ENCODE measurements around the gene RDH13. TPM values are rescaled to one million over a fixed set of nuclear protein-coding genes. Genes with fewer than 3 reads are reported as not detected.

The RDH13 gene
- total and polyA plus RNA-seq, 10 of the 15 experiments (the other 5 are each of a cell fraction or from before 2014, with no cell fraction given): 1.3 to 11.6 (median 8.9) TPM

DNA sequence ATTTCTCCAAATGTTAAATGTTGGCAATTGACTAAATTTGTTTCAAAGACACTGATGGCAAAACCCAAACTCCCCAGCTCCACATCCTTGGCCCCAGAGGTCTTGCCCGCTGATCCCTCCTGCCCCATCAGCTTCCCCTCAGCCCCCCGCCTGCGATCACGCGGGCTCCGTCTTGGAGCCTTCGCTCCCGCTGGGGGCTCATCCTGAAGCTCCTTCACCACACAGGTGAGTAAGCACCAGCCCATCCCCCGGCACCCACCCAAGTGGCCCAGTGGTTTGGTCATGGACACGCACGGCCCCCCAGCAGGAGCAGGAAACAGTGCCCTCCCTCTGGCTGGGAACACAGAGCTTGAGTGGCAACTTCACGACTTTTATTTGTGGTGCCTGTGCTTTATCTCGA, 27.6 kb upstream of the RDH13 start:
- ChIA-PET RAD21 (ENCODE audit: unreplicated experiment) (no interaction called here), POLR2A (no interaction called here), SMC1A (ENCODE audit: uncharacterized antibody, unreplicated experiment) (no interaction called here), CTCF (interaction anchor here (0.6 to 1.2 kb wide), 2 partner anchors 70 to 541 kb away, joined by 3 read pairs; no protein-coding TSS in a partner anchor)
- Histone ChIP-seq H3K4me2 (ENCODE audit: control insufficient read depth, insufficient read depth) (no peak overlapping the region), H3K4me1 (ENCODE audit: control insufficient read depth, insufficient read depth, low read length) (0 out of 2 replicates have a peak, but pooled peaks cover 3% of the 10 kb centered on the region), H3K9me3 (replicated peaks; ENCODE audit: control insufficient read depth, insufficient read depth, low read length) (no peaks in the 10 kb centered on the region), H3K27me3 (replicated peaks in 1 of 2; ENCODE audit: control insufficient read depth in 2 of 2, insufficient read depth in 2 of 2, low read length in 1 of 2) (peaks cover 0 to 7% of the 10 kb centered on the region in 2 experiments; a peak in 2 of 4 replicates), H2AFZ (ENCODE audit: control insufficient read depth, low read depth, low read length) (no peak overlapping the region), H3K4me3 (no peak overlapping the region), H3K79me2 (ENCODE audit: control insufficient read depth, insufficient read depth, low read length) (no peaks in the 10 kb centered on the region), H3K9ac (ENCODE audit: control insufficient read depth, insufficient read depth, low read length) (no peak overlapping the region), H4K20me1 (ENCODE audit: control insufficient read depth, insufficient read depth) (no peaks in the 10 kb centered on the region), H3K27ac (ENCODE audit: control insufficient read depth, insufficient read depth) (no peak overlapping the region), H3K36me3 (ENCODE audit: control insufficient read depth in 2 of 2, insufficient read depth in 2 of 2, low read length in 1 of 2) (peaks cover 0 to 2% of the 10 kb centered on the region in 2 experiments; a peak in 2 of 4 replicates)
- in situ Hi-C loops (cut with MboI) (no loop called here), intact Hi-C loops (cut with micrococcal nuclease; ENCODE audit: unreplicated experiment) (no loop called here)
- FAIRE-seq (no peak), DNase-seq (ENCODE audit: low read depth, low spot score) (no peak), ATAC-seq (no peak)
- TF ChIP-seq IKZF2 (IDR thresholded peaks at IDR 0.05): no peak
- TF ChIP-seq TCF7 (IDR thresholded peaks at IDR 0.05; ENCODE audit: borderline replicate concordance): no peak
- TF ChIP-seq POLR2AphosphoS5 (IDR thresholded peaks at IDR 0.05; ENCODE audit: low read length): no peak
- TF ChIP-seq RAD21 (IDR thresholded peaks at IDR 0.05; ENCODE audit: insufficient read depth, low read depth, low read length): no peak
- TF ChIP-seq, protein P1, sequence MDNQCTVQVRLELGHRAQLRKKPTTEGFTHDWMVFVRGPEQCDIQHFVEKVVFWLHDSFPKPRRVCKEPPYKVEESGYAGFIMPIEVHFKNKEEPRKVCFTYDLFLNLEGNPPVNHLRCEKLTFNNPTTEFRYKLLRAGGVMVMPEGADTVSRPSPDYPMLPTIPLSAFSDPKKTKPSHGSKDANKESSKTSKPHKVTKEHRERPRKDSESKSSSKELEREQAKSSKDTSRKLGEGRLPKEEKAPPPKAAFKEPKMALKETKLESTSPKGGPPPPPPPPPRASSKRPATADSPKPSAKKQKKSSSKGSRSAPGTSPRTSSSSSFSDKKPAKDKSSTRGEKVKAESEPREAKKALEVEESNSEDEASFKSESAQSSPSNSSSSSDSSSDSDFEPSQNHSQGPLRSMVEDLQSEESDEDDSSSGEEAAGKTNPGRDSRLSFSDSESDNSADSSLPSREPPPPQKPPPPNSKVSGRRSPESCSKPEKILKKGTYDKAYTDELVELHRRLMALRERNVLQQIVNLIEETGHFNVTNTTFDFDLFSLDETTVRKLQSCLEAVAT (IDR thresholded peaks at IDR 0.05): no peak
- TF ChIP-seq, protein P2, sequence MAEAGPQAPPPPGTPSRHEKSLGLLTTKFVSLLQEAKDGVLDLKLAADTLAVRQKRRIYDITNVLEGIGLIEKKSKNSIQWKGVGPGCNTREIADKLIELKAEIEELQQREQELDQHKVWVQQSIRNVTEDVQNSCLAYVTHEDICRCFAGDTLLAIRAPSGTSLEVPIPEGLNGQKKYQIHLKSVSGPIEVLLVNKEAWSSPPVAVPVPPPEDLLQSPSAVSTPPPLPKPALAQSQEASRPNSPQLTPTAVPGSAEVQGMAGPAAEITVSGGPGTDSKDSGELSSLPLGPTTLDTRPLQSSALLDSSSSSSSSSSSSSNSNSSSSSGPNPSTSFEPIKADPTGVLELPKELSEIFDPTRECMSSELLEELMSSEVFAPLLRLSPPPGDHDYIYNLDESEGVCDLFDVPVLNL (IDR thresholded peaks at IDR 0.05; ENCODE audit: low read depth, low read length): no peak
- TF ChIP-seq TARDBP (IDR thresholded peaks at IDR 0.05; ENCODE audit: borderline replicate concordance): no peak
- no peak for TF ChIP-seq SMC3 (IDR thresholded peaks at IDR 0.05; ENCODE audit: borderline replicate concordance, low read length)
- no peak for TF ChIP-seq FOXK2 (IDR thresholded peaks at IDR 0.05)
- no peak for TF ChIP-seq NRF1 (conservative IDR thresholded peaks at IDR 0.05; ENCODE audit: low read depth, low read length)
- no peak for TF ChIP-seq NFXL1 (IDR thresholded peaks at IDR 0.05; ENCODE audit: borderline replicate concordance)
- no TSS peak for BruUV-seq (replicated peaks)
- WGBS (ENCODE audit: insufficient coverage, insufficient replicate concordance, low lambda C conversion rate, missing lambda C conversion rate): 95% methylated on average over 13 of the region's 13 CpGs

Data from GM12878 (cell line).